H1 (cell line): ENCODE data around the gene UBC. TPM values are rescaled to one million over a fixed set of nuclear protein-coding genes. Genes with fewer than 3 reads are reported as not detected.

Experiments used
- CTCF ChIA-PET: fragments of 300-600 bp; sonication (Branson Sonifier 250); formaldehyde crosslinking; loops from one replicate; lab custom pipeline; 2021; ENCODE audit not compliant: partially characterized antibody; lab: Charles Lee
- POLR2A ChIA-PET: fragments of 300-600 bp; sonication (Branson Sonifier 250); formaldehyde crosslinking; loops from one replicate; lab custom pipeline; 2021; ENCODE audit warnings: inconsistent platforms; ENCODE audit not compliant: partially characterized antibody; lab: Charles Lee
- DNase-seq, 2 experiments: peaks; one replicate each; pipeline versions ENCODE4 v3.0.0 to v3.0.0-alpha.2; 2010 to 2022; ENCODE audit warnings: low spot score in 2 of 2, low read depth in 1 of 2, mixed read lengths in 1 of 2
- FAIRE-seq: peaks from 2 replicates; lab custom pipeline; 2011; peaks lifted over from hg19 to GRCh38; lab: Jason Lieb, UNC
- H2AFZ ChIP-seq: 2 replicates; pipeline ENCODE4 v1.8.1; 2012; ENCODE audit warnings: low read length, inconsistent platforms
- H2AK5ac ChIP-seq: 2 replicates; pipeline ENCODE4 v1.6.1; 2013; ENCODE audit warnings: low read depth, low read length
- H2BK120ac ChIP-seq: replicated peaks from 2 replicates; pipeline ENCODE3; 2013; ENCODE audit warnings: low read depth, low read length, inconsistent platforms
- H2BK12ac ChIP-seq: 2 replicates; pipeline ENCODE4 v1.6.1; 2013; ENCODE audit warnings: low read depth, low read length
- H2BK15ac ChIP-seq: 2 replicates; pipeline ENCODE4 v1.6.1; 2013; ENCODE audit warnings: low read length
- H2BK20ac ChIP-seq: 2 replicates; pipeline ENCODE4 v1.6.1; 2013; ENCODE audit warnings: low read length
- H2BK5ac ChIP-seq: 2 replicates; pipeline ENCODE4 v1.6.1; 2013; ENCODE audit warnings: low read depth, low read length
- H3K14ac ChIP-seq: 2 replicates; pipeline ENCODE4 v1.6.1; 2013; ENCODE audit warnings: inconsistent platforms; ENCODE audit not compliant: insufficient read length
- H3K18ac ChIP-seq: 2 replicates; pipeline ENCODE4 v1.6.1; 2013; ENCODE audit warnings: low read length; ENCODE audit errors: extremely low read depth
- H3K23ac ChIP-seq: 2 replicates; pipeline ENCODE4 v1.6.1; 2013; ENCODE audit warnings: inconsistent platforms; ENCODE audit not compliant: insufficient read length
- H3K23me2 ChIP-seq: 2 replicates; pipeline ENCODE4 v1.6.1; 2013; ENCODE audit warnings: low read depth, low read length
- H3K27ac ChIP-seq: 2 replicates; pipeline ENCODE4 v1.6.1; 2011; ENCODE audit warnings: low read depth, low read length, inconsistent platforms
- H3K27me3 ChIP-seq, 4 experiments: replicated peaks in 1 of 4; 1 replicate in 1 of 4; 2 replicates in 3 of 4; pipeline versions ENCODE4 v1.6.1 to v1.8.1; 2011 to 2013; ENCODE audit warnings: low read length in 3 of 4, mild to moderate bottlenecking in 3 of 4, inconsistent platforms in 2 of 4, mixed read lengths in 2 of 4, moderate library complexity in 1 of 4; ENCODE audit not compliant: control insufficient read depth in 3 of 4, insufficient read depth in 3 of 4; ENCODE audit errors: extremely low read depth in 1 of 4
- H3K36me3 ChIP-seq, 4 experiments: 2 replicates each; pipeline versions ENCODE4 v1.6.1 to v1.8.1; 2011 to 2013; ENCODE audit warnings: mild to moderate bottlenecking in 4 of 4, low read length in 3 of 4, moderate library complexity in 2 of 4, control low read depth in 1 of 4, inconsistent platforms in 1 of 4; ENCODE audit not compliant: insufficient read depth in 4 of 4, control insufficient read depth in 2 of 4
- H3K4ac ChIP-seq: replicated peaks from 2 replicates; pipeline ENCODE3; 2013; ENCODE audit warnings: low read length, low read depth, mixed read lengths, inconsistent platforms; ENCODE audit not compliant: insufficient read length
- H3K4me1 ChIP-seq, 4 experiments: replicated peaks in 1 of 4; 1 replicate in 1 of 4; 2 replicates in 3 of 4; pipeline versions ENCODE4 v1.6.1 to v1.8.1; 2011 to 2013; ENCODE audit warnings: low read length in 3 of 4, inconsistent platforms in 2 of 4, mixed read lengths in 1 of 4; ENCODE audit not compliant: insufficient read depth in 4 of 4, control insufficient read depth in 3 of 4
- H3K4me2 ChIP-seq, 2 experiments: 2 replicates each; pipeline versions ENCODE4 v1.6.1 to v1.8.1; 2011 to 2013; ENCODE audit warnings: low read depth in 2 of 2, low read length in 2 of 2, control low read depth in 1 of 2, inconsistent platforms in 1 of 2, mild to moderate bottlenecking in 1 of 2; ENCODE audit not compliant: insufficient read depth in 1 of 2
- H3K4me3 ChIP-seq, 4 experiments: fragments of 200-600, 300-600 bp in 1 of 4; sonication (generic), shearing (Covaris generic), sonication (Bioruptor Twin) in 1 of 4; 2 replicates each; pipeline versions ENCODE4 v1.5.1 to v1.8.1; 2011 to 2016; ENCODE audit warnings: low read length in 4 of 4, low read depth in 3 of 4, control low read depth in 2 of 4, inconsistent platforms in 2 of 4, mild to moderate bottlenecking in 2 of 4, mixed read lengths in 1 of 4, moderate library complexity in 1 of 4; ENCODE audit not compliant: insufficient read depth in 2 of 4; ENCODE audit errors: extremely low read depth in 1 of 4
- H3K56ac ChIP-seq: replicated peaks from 2 replicates; pipeline ENCODE3; 2013; ENCODE audit warnings: low read depth, mild to moderate bottlenecking, mixed read lengths, low read length, inconsistent platforms; ENCODE audit not compliant: insufficient read length
- H3K79me1 ChIP-seq: 2 replicates; pipeline ENCODE4 v1.6.1; 2013; ENCODE audit warnings: low read depth, low read length, control low read depth
- H3K79me2 ChIP-seq, 2 experiments: 2 replicates each; pipeline versions ENCODE4 v1.6.1 to v1.8.1; 2012 to 2013; ENCODE audit warnings: low read length in 2 of 2, mild to moderate bottlenecking in 2 of 2, inconsistent platforms in 1 of 2; ENCODE audit not compliant: insufficient read depth in 2 of 2, control insufficient read depth in 1 of 2
- H3K9ac ChIP-seq, 4 experiments: replicated peaks in 1 of 4; 1 replicate in 1 of 4; 2 replicates in 3 of 4; pipeline versions ENCODE4 v1.6.1 to v1.8.1; 2011 to 2013; ENCODE audit warnings: low read depth in 3 of 4, low read length in 3 of 4, control low read depth in 2 of 4, mild to moderate bottlenecking in 2 of 4, moderate library complexity in 2 of 4, inconsistent platforms in 1 of 4; ENCODE audit errors: extremely low read depth in 1 of 4
- H3K9me3 ChIP-seq, 2 experiments: 2 replicates each; pipeline versions ENCODE4 v1.6.1 to v1.8.1; 2012 to 2013; ENCODE audit warnings: mild to moderate bottlenecking in 2 of 2, moderate library complexity in 2 of 2, control low read depth in 1 of 2, inconsistent platforms in 1 of 2, low read depth in 1 of 2, low read length in 1 of 2, mixed read lengths in 1 of 2; ENCODE audit not compliant: insufficient read depth in 2 of 2
- H4K20me1 ChIP-seq, 2 experiments: replicated peaks in 1 of 2; 2 replicates each; pipeline versions ENCODE3 to v1.8.1; 2011 to 2013; ENCODE audit warnings: inconsistent platforms in 2 of 2, low read length in 2 of 2, mild to moderate bottlenecking in 1 of 2; ENCODE audit not compliant: insufficient read depth in 2 of 2, control insufficient read depth in 1 of 2
- H4K5ac ChIP-seq: 2 replicates; pipeline ENCODE4 v1.6.1; 2013; ENCODE audit warnings: low read length, low read depth, mixed read lengths, inconsistent platforms; ENCODE audit not compliant: insufficient read length
- H4K8ac ChIP-seq: 2 replicates; pipeline ENCODE4 v1.8.0; 2013; ENCODE audit warnings: mild to moderate bottlenecking, moderate library complexity, low read length, inconsistent platforms; ENCODE audit not compliant: insufficient read depth; ENCODE audit errors: extremely low read depth
- H4K91ac ChIP-seq: replicated peaks from 2 replicates; pipeline ENCODE3; 2013; ENCODE audit warnings: low read length, mixed read lengths, inconsistent platforms; ENCODE audit not compliant: insufficient read length
- GTF2F1 ChIP-seq: IDR thresholded peaks from 2 replicates; pipeline ENCODE4 v1.6.1; 2012; ENCODE audit warnings: low read depth, low read length, improper control_type of control experiment, borderline replicate concordance
- KDM1A ChIP-seq: fragments of 200-600, 300-600 bp; sonication (generic); IDR thresholded peaks from 2 replicates; pipeline ENCODE4 v1.7.1; 2016; ENCODE audit warnings: mild to moderate bottlenecking, low read length, borderline replicate concordance
- NRF1 ChIP-seq: IDR thresholded peaks from 2 replicates; pipeline ENCODE4 v1.6.1; 2011; ENCODE audit warnings: mild to moderate bottlenecking, low read depth, low read length, improper control_type of control experiment
- POLR2A ChIP-seq, 2 experiments: IDR thresholded peaks; 1 replicate in 1 of 2; 2 replicates in 1 of 2; pipeline ENCODE4 v1.6.1; 2011; ENCODE audit warnings: low read depth in 2 of 2, low read length in 2 of 2, mild to moderate bottlenecking in 2 of 2; ENCODE audit errors: control extremely low read depth in 1 of 2
- SIRT6 ChIP-seq: IDR thresholded peaks from one replicate; pipeline ENCODE4 v1.7.1; 2012; ENCODE audit warnings: low read length, inconsistent platforms
- WGBS, 2 experiments: shearing (Covaris generic) in 1 of 2; methylation state at CpG; one replicate each; pipeline versions ENCODE4 v1.1.6 to v1.1.7; 2013 to 2015; ENCODE audit warnings: low lambda C conversion rate in 2 of 2, mixed read lengths in 2 of 2, inconsistent platforms in 1 of 2, low coverage in 1 of 2, missing lambda C conversion rate in 1 of 2; ENCODE audit not compliant: insufficient replicate concordance in 2 of 2, insufficient coverage in 1 of 2, insufficient read length in 1 of 2; ENCODE audit errors: extremely low coverage in 1 of 2, missing lambda C conversion rate in 1 of 2; 5-methylcytosine and 5-hydroxymethylcytosine counted together
- polyA plus RNA-seq, 7 experiments: library from polyadenylated mRNA; depleted of rRNA in 3 of 7; stranded (reverse) in 5 of 7; unstranded in 2 of 7; fragments of >200 nt in 5 of 7; fragments of 200-250 nt in 2 of 7; gene quantifications; 1 replicate in 5 of 7; 2 replicates in 1 of 7; 4 replicates in 1 of 7; pipeline versions ENCODE4 v1.2.1 to v1.2.3, GENCODE V29; 2011 to 2013; ENCODE audit warnings: missing spikeins in 2 of 7, mixed read lengths in 2 of 7
- total RNA-seq: library from RNA; stranded (reverse); fragmentation: NEBNext Ultra II Directional; extraction: Animal tissue kit (Norgen Biotek cat#: 25700); gene quantifications from 2 replicates; pipeline ENCODE4 v1.2.1, GENCODE V29; 2021

UBC gene
- total and polyA plus RNA-seq, 2 of the 8 experiments (the other 6 are each of a cell fraction or from before 2014, with no cell fraction given) = 559 to 749 TPM

GRCh38 chr12:124949066-124949465 is 34.6 kb upstream of the UBC start:
- Histone ChIP-seq H2BK120ac (no peak overlapping the region), H3K56ac (no peak overlapping the region), H3K79me1 (no peaks in the 10 kb centered on the region; the same call in 1 of the 2 replicates), H3K4me2 (no peak overlapping the region), H3K79me2 (no peaks in the 10 kb centered on the region)
- CTCF ChIA-PET = interaction anchor here (1.2 kb wide), 1 partner anchor 9 kb away, joined by 3 read pairs; no protein-coding TSS in a partner anchor
- TF ChIP-seq POLR2A (IDR thresholded peaks at IDR 0.05; ENCODE audit: control extremely low read depth in 1 of 2, low read depth in 2 of 2, low read length in 2 of 2) = no peak
- TF ChIP-seq NRF1 = no peak
- TF ChIP-seq SIRT6 = no peak
- no peak for TF ChIP-seq GTF2F1
- TF ChIP-seq KDM1A = no peak
- TF ChIP-seq, all 59 proteins: peak for 0
- no peaks in the 10 kb centered on the region for H3K9me3 ChIP-seq
- WGBS, 2 experiments = 92% methylated on average over 6 of the region's 12 CpGs; no CpG with 5 or more reads in 1 of the 2 experiments
- no peak overlapping the region for H2BK12ac ChIP-seq
- H3K18ac ChIP-seq = no peak overlapping the region
- H2BK5ac ChIP-seq = no peak overlapping the region
- H2AK5ac ChIP-seq = no peak overlapping the region
- no peak overlapping the region for H4K8ac ChIP-seq
- H3K4me1 ChIP-seq = no peaks in the 10 kb centered on the region
- no peaks in the 10 kb centered on the region for H3K27me3 ChIP-seq
- DNase-seq (no peak), FAIRE-seq (no peak)
- no peak overlapping the region for H4K5ac ChIP-seq
- POLR2A ChIA-PET = interaction anchor here (1.3 to 1.4 kb wide), 2 partner anchors 9 to 33 kb away, joined by 3 to 5 read pairs; no protein-coding TSS in a partner anchor
- no peak overlapping the region for H3K27ac ChIP-seq
- no peak overlapping the region for H4K91ac ChIP-seq
- no peak overlapping the region for H2BK15ac ChIP-seq
- H3K36me3 ChIP-seq = peaks cover 14 to 45% (median 34%) of the 10 kb centered on the region in 4 experiments
- no peaks in the 10 kb centered on the region for H3K23me2 ChIP-seq
- no peak overlapping the region for H3K4me3 ChIP-seq
- H4K20me1 ChIP-seq = peaks cover 0 to 4% of the 10 kb centered on the region in 2 experiments
- H3K4ac ChIP-seq = no peak overlapping the region
- no peak overlapping the region for H2AFZ ChIP-seq
- no peak overlapping the region for H3K14ac ChIP-seq
- no peak overlapping the region for H2BK20ac ChIP-seq
- H3K9ac ChIP-seq = no peak overlapping the region
- H3K23ac ChIP-seq = no peak overlapping the region
